Measurements from ENCODE around the gene PPP4R3A. TPM values are rescaled to one million over a fixed set of nuclear protein-coding genes. Genes with fewer than 3 reads are reported as not detected.

The PPP4R3A gene
- polyA plus RNA-seq, 1 donor (not counting 4 experiments of a cell fraction or from before 2014, with no cell fraction given) = 53.8 TPM

GRCh38 chr14:91419451-91419850 lies 90.7 kb downstream of the PPP4R3A start:
- TF ChIP-seq EZH2 (IDR thresholded peaks at IDR 0.05; ENCODE audit: low read length) = no peak
- TF ChIP-seq, protein P1, sequence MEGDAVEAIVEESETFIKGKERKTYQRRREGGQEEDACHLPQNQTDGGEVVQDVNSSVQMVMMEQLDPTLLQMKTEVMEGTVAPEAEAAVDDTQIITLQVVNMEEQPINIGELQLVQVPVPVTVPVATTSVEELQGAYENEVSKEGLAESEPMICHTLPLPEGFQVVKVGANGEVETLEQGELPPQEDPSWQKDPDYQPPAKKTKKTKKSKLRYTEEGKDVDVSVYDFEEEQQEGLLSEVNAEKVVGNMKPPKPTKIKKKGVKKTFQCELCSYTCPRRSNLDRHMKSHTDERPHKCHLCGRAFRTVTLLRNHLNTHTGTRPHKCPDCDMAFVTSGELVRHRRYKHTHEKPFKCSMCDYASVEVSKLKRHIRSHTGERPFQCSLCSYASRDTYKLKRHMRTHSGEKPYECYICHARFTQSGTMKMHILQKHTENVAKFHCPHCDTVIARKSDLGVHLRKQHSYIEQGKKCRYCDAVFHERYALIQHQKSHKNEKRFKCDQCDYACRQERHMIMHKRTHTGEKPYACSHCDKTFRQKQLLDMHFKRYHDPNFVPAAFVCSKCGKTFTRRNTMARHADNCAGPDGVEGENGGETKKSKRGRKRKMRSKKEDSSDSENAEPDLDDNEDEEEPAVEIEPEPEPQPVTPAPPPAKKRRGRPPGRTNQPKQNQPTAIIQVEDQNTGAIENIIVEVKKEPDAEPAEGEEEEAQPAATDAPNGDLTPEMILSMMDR (optimal IDR thresholded peaks at IDR 0.05 in 1 of 3, IDR thresholded peaks at IDR 0.05 in 1 of 3, conservative IDR thresholded peaks at IDR 0.05 in 1 of 3; ENCODE audit: extremely low read depth in 1 of 3, insufficient read depth in 2 of 3, low read length in 3 of 3) = no peak
- H3K4me2 ChIP-seq (ENCODE audit: control insufficient read depth, extremely low read depth, insufficient read depth, low read depth, low read length) = no peak overlapping the region
- no peak for FAIRE-seq
- no peaks in the 10 kb centered on the region for H3K27me3 ChIP-seq (ENCODE audit: control insufficient read depth, extremely low read depth, insufficient read depth, low read length)
- no peaks in the 10 kb centered on the region for H3K9me3 ChIP-seq (ENCODE audit: control insufficient read depth, low read depth, low read length)
- H3K9ac ChIP-seq (ENCODE audit: control insufficient read depth, extremely low read depth, insufficient read depth, low read length) = no peak overlapping the region
- H3K27ac ChIP-seq (ENCODE audit: control insufficient read depth, insufficient read depth, low read length) = no peak overlapping the region
- dilution Hi-C loops (cut with MboI; ENCODE audit: extremely low pct_ligation_motif_present, low sequenced_read_pairs) = no loop called here
- H2AFZ ChIP-seq (ENCODE audit: control insufficient read depth, low read length) = no peak overlapping the region
- DNase-seq (ENCODE audit: low read depth, low spot score) = no peak
- H3K4me1 ChIP-seq (ENCODE audit: control insufficient read depth, extremely low read depth, insufficient read depth, low read length) = peaks cover 22% of the 10 kb centered on the region
- no peaks in the 10 kb centered on the region for H3K79me2 ChIP-seq (ENCODE audit: control insufficient read depth, insufficient read depth, low read length)
- H3K36me3 ChIP-seq (ENCODE audit: control insufficient read depth in 2 of 2, extremely low read depth in 1 of 2, insufficient read depth in 2 of 2, low read length in 2 of 2) = no peaks in the 10 kb centered on the region
- H3K4me3 ChIP-seq (ENCODE audit: control insufficient read depth in 2 of 3, extremely low read depth in 1 of 3, insufficient read depth in 2 of 3, low read depth in 1 of 3, low read length in 3 of 3) = no peak overlapping the region
- no peaks in the 10 kb centered on the region for H4K20me1 ChIP-seq (ENCODE audit: control insufficient read depth, extremely low read depth, insufficient read depth, low read length)
- H3K9me1 ChIP-seq (ENCODE audit: control insufficient read depth, extremely low read depth, insufficient read depth, low read length) = no peaks in the 10 kb centered on the region

DNA sequence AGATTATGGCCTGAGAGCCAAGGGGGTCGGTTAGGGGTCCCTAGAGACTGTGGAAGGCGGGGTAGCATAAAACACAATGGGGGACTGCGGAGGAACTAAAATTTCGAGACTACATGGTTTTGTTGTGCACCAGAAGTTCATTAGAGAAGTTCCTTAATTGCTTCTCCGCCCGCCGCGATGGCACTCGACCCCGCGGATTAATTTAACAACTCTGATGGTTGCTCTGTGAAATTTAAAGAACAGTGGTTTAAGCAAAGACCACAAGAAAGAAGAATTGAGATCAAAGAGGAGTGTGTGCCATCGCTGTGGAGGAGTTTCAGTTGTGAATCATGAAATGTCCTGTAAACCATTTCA lies 91.1 kb downstream of the PPP4R3A start:
- DNase-seq (ENCODE audit: low read depth, low spot score) (no peak), FAIRE-seq (no peak)
- H3K4me1 ChIP-seq (ENCODE audit: control insufficient read depth, extremely low read depth, insufficient read depth, low read length) = peaks cover 22% of the 10 kb centered on the region
- H3K4me2 ChIP-seq (ENCODE audit: control insufficient read depth, extremely low read depth, insufficient read depth, low read depth, low read length) = no peak overlapping the region
- no peak overlapping the region for H2AFZ ChIP-seq (ENCODE audit: control insufficient read depth, low read length)
- H3K79me2 ChIP-seq (ENCODE audit: control insufficient read depth, insufficient read depth, low read length) = no peaks in the 10 kb centered on the region
- no peaks in the 10 kb centered on the region for H3K9me1 ChIP-seq (ENCODE audit: control insufficient read depth, extremely low read depth, insufficient read depth, low read length)
- no peaks in the 10 kb centered on the region for H3K27me3 ChIP-seq (ENCODE audit: control insufficient read depth, extremely low read depth, insufficient read depth, low read length)
- dilution Hi-C loops (cut with MboI; ENCODE audit: extremely low pct_ligation_motif_present, low sequenced_read_pairs) = no loop called here
- no peak overlapping the region for H3K9ac ChIP-seq (ENCODE audit: control insufficient read depth, extremely low read depth, insufficient read depth, low read length)
- TF ChIP-seq, protein P1 (optimal IDR thresholded peaks at IDR 0.05 in 1 of 3, IDR thresholded peaks at IDR 0.05 in 1 of 3, conservative IDR thresholded peaks at IDR 0.05 in 1 of 3; ENCODE audit: extremely low read depth in 1 of 3, insufficient read depth in 2 of 3, low read length in 3 of 3) = no peak
- no peak for TF ChIP-seq EZH2 (IDR thresholded peaks at IDR 0.05; ENCODE audit: low read length)
- H3K27ac ChIP-seq (ENCODE audit: control insufficient read depth, insufficient read depth, low read length) = no peak overlapping the region
- H4K20me1 ChIP-seq (ENCODE audit: control insufficient read depth, extremely low read depth, insufficient read depth, low read length) = no peaks in the 10 kb centered on the region
- no peaks in the 10 kb centered on the region for H3K9me3 ChIP-seq (ENCODE audit: control insufficient read depth, low read depth, low read length)
- H3K4me3 ChIP-seq (ENCODE audit: control insufficient read depth in 2 of 3, extremely low read depth in 1 of 3, insufficient read depth in 2 of 3, low read depth in 1 of 3, low read length in 3 of 3) = no peak overlapping the region
- no peaks in the 10 kb centered on the region for H3K36me3 ChIP-seq (ENCODE audit: control insufficient read depth in 2 of 2, extremely low read depth in 1 of 2, insufficient read depth in 2 of 2, low read length in 2 of 2)

All from keratinocyte (primary cell).